ENCODE measurements around the gene ZGLP1. TPM values are rescaled to one million over a fixed set of nuclear protein-coding genes. Genes with fewer than 3 reads are reported as not detected.

Gene ZGLP1
- total RNA-seq, 6 experiments from 2014 or later, result 0.62 to 4.4 (median 1.5) TPM

DNA sequence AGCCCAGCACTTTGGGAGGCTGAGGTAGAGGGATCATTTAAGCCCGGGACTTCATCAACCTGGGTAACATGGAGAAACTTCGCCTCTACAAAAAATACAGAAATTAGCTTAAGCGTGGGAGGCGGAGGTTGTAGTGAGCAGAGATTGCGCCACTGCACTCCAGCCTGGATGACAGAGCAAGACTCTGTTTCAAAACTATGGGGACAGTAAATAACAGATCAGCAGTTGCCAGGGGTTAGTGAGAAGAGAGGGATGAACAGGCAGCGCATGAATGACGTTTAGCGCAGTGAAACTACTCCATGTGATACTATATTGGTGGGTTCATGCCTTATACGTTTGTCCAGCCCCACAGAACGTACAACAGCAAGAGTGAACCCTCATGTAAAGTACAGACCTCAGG is 36.9 kb upstream of the ZGLP1 start:
- H3K4me3 ChIP-seq, result peak overlapping the region in 1 of 3 donors; percentile 7
- peak overlapping the region; percentile 68 to 98 (median 96) for H3K27ac ChIP-seq
- H3K36me3 ChIP-seq, result peaks cover 0 to 5% (median 0%) of the 10 kb centered on the region in 4 donors
- DNase-seq (peak; percentile 55 to 83 (median 78)), ATAC-seq (peak; percentile 94 to 95 (median 94))
- H3K9me3 ChIP-seq, result no peaks in the 10 kb centered on the region
- H3K27me3 ChIP-seq, result no peaks in the 10 kb centered on the region
- peak; percentile 64 for TF ChIP-seq POLR2A (IDR thresholded peaks at IDR 0.05)
- TF ChIP-seq, protein P1, sequence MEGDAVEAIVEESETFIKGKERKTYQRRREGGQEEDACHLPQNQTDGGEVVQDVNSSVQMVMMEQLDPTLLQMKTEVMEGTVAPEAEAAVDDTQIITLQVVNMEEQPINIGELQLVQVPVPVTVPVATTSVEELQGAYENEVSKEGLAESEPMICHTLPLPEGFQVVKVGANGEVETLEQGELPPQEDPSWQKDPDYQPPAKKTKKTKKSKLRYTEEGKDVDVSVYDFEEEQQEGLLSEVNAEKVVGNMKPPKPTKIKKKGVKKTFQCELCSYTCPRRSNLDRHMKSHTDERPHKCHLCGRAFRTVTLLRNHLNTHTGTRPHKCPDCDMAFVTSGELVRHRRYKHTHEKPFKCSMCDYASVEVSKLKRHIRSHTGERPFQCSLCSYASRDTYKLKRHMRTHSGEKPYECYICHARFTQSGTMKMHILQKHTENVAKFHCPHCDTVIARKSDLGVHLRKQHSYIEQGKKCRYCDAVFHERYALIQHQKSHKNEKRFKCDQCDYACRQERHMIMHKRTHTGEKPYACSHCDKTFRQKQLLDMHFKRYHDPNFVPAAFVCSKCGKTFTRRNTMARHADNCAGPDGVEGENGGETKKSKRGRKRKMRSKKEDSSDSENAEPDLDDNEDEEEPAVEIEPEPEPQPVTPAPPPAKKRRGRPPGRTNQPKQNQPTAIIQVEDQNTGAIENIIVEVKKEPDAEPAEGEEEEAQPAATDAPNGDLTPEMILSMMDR (IDR thresholded peaks at IDR 0.05), result no peak
- peaks cover 0 to 13% (median 6%) of the 10 kb centered on the region in 4 donors for H3K4me1 ChIP-seq
- 8% methylated on average over 9 of the region's 10 CpGs for WGBS (ENCODE audit: insufficient coverage, low coverage, low lambda C conversion rate, missing lambda C conversion rate)
- intact Hi-C loops (cut with DNase I), result no loop called here

DNA sequence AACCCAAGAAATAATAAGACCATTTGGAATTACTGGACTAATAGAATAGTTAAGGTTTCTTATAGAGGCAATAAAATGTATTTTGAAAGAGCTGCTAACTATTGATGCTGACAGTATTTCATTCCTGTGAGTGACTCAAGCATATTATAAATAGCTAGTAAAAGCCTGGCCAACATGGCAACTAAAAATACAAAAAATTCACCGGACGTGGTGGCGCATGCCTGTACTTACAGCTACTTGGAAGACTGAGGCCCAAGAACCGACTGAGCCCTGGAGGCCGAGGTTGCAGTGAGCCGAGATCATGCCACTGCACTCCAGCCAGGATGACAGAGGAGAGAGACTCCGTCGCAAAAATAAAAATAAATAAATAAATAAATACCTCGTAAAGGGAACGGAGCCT is 35.2 kb upstream of the ZGLP1 start:
- WGBS (ENCODE audit: insufficient coverage, low coverage, low lambda C conversion rate, missing lambda C conversion rate), result 98% methylated on average over 8 of the region's 10 CpGs
- intact Hi-C loops (cut with DNase I), result no loop called here
- no peak overlapping the region for H3K27ac ChIP-seq
- H3K27me3 ChIP-seq, result no peaks in the 10 kb centered on the region
- DNase-seq (no peak), ATAC-seq (no peak)
- no peaks in the 10 kb centered on the region for H3K9me3 ChIP-seq
- peaks cover 0 to 13% (median 6%) of the 10 kb centered on the region in 4 donors for H3K4me1 ChIP-seq
- no peaks in the 10 kb centered on the region for H3K36me3 ChIP-seq
- no peak overlapping the region for H3K4me3 ChIP-seq
- TF ChIP-seq, protein P1 (IDR thresholded peaks at IDR 0.05), result no peak
- TF ChIP-seq POLR2A (IDR thresholded peaks at IDR 0.05), result no peak

GRCh38 chr19:10343495-10343894 is 33.9 kb upstream of the ZGLP1 start:
- Histone ChIP-seq H3K27me3 (no peaks in the 10 kb centered on the region), H3K4me1 (peaks cover 0 to 13% (median 6%) of the 10 kb centered on the region in 4 donors), H3K4me3 (no peak overlapping the region), H3K27ac (no peak overlapping the region), H3K36me3 (no peaks in the 10 kb centered on the region), H3K9me3 (no peaks in the 10 kb centered on the region)
- TF ChIP-seq, protein P1 (IDR thresholded peaks at IDR 0.05), result no peak
- no peak for TF ChIP-seq POLR2A (IDR thresholded peaks at IDR 0.05)
- no peak for ATAC-seq
- WGBS (ENCODE audit: insufficient coverage, low coverage, low lambda C conversion rate, missing lambda C conversion rate), result 54% methylated on average over 2 of the region's 2 CpGs
- intact Hi-C loops (cut with DNase I), result no loop called here
- DNase-seq, result no peak

DNA sequence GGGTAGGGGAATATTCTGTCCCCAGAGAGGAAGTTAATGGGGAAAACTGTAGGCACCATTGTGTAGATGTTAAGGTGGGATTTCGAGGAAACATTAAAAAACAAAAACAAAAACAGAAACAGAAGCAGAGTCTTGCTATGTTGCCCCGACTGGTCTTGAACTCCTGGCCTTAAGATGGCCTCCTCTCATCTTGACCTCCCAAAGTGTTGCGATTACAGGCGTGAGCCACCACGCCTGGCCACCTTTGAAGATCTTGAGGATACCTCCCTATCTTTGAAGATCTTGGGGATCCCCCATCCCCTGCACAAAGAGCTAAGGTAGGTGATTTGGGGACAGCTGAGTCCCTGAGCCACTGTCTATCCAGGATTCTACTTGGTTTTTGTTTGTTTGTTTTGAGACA is 30.4 kb upstream of the ZGLP1 start:
- TF ChIP-seq, protein P1 (IDR thresholded peaks at IDR 0.05), result no peak
- no peak for TF ChIP-seq POLR2A (IDR thresholded peaks at IDR 0.05)
- DNase-seq (no peak), ATAC-seq (no peak)
- no peak overlapping the region for H3K4me3 ChIP-seq
- H3K4me1 ChIP-seq, result peaks cover 0 to 18% (median 9%) of the 10 kb centered on the region in 4 donors
- 57% methylated on average over 1 of the region's 5 CpGs for WGBS (ENCODE audit: insufficient coverage, low coverage, low lambda C conversion rate, missing lambda C conversion rate)
- H3K27me3 ChIP-seq, result no peaks in the 10 kb centered on the region
- H3K27ac ChIP-seq, result no peak overlapping the region
- intact Hi-C loops (cut with DNase I), result loop anchor here in 1 of 2 donors (10.0 kb wide), 1 partner anchor 45 kb away; the partner anchor contains the start of gene TYK2
- H3K36me3 ChIP-seq, result no peaks in the 10 kb centered on the region
- no peaks in the 10 kb centered on the region for H3K9me3 ChIP-seq
